Spleen (tissue), 11 donors: ENCODE results near the gene RTTN. TPM values are rescaled to one million over a fixed set of nuclear protein-coding genes. Genes with fewer than 3 reads are reported as not detected.

ENCODE experiments used
- DNase-seq: peaks from one replicate; pipeline ENCODE4 v3.0.0-alpha.2; 2020
- H3K27ac ChIP-seq, 8 donors: fragments of 200-600 bp; sonication (generic) in 7 of 8; 1 replicate in 4 of 8; 2 replicates in 4 of 8; pipeline versions ENCODE4 v1.5.0 to v1.8.0; 2016 to 2021; ENCODE audit warnings: inconsistent platforms in 4 of 8, mild to moderate bottlenecking in 4 of 8, moderate library complexity in 1 of 8
- H3K27me3 ChIP-seq, 7 donors: fragments of 200-600 bp; sonication (generic) in 6 of 7; replicated peaks in 1 of 7; 1 replicate in 4 of 7; 2 replicates in 3 of 7; pipeline versions ENCODE4 v1.5.0 to v1.8.0; 2016 to 2021; ENCODE audit warnings: inconsistent platforms in 3 of 7, mild to moderate bottlenecking in 1 of 7
- H3K36me3 ChIP-seq, 6 donors: fragments of 200-600 bp; sonication (generic) in 5 of 6; 1 replicate in 4 of 6; 2 replicates in 2 of 6; pipeline versions ENCODE4 v1.5.0 to v1.8.0; 2016 to 2021; ENCODE audit warnings: inconsistent platforms in 2 of 6
- H3K4me1 ChIP-seq, 6 donors: fragments of 200-600 bp; sonication (generic) in 5 of 6; 1 replicate in 3 of 6; 2 replicates in 3 of 6; pipeline versions ENCODE4 v1.5.0 to v1.8.0; 2016 to 2021; ENCODE audit warnings: inconsistent platforms in 3 of 6
- H3K4me3 ChIP-seq, 8 donors: fragments of 200-600 bp; sonication (generic) in 7 of 8; 1 replicate in 4 of 8; 2 replicates in 4 of 8; pipeline versions ENCODE4 v1.5.0 to v1.8.0; 2016 to 2021; ENCODE audit warnings: inconsistent platforms in 4 of 8, mild to moderate bottlenecking in 4 of 8, moderate library complexity in 2 of 8
- H3K9me3 ChIP-seq, 8 donors: fragments of 200-600 bp; sonication (generic) in 7 of 8; 1 replicate in 4 of 8; 2 replicates in 4 of 8; pipeline versions ENCODE4 v1.5.0 to v1.8.0; 2016 to 2021; ENCODE audit warnings: inconsistent platforms in 4 of 8
- POLR2A ChIP-seq, 3 donors: fragments of 450-650 bp; IDR thresholded peaks; one replicate each; pipeline ENCODE4 v1.5.1; 2017; ENCODE audit warnings: antibody characterized with exemption in 3 of 3, mild to moderate bottlenecking in 1 of 3
- POLR2AphosphoS5 ChIP-seq, 3 donors: sonication (generic); formaldehyde crosslinking; IDR thresholded peaks; one replicate each; pipeline ENCODE4 v1.5.1; 2017; ENCODE audit warnings: antibody characterized with exemption in 3 of 3
- WGBS, 5 donors: extraction: QIAGEN DNeasy Blood & Tissue Kit in 3 of 5; methylation state at CpG; one replicate each; pipeline versions ENCODE4 v1.1.5 to v1.1.7; 2013 to 2018; 5-methylcytosine and 5-hydroxymethylcytosine counted together
- intact Hi-C: fragments of 100-400 bp; cut with DNase I; formaldehyde crosslinking; loops from one replicate; pipeline ENCODE4 v1.15.0; 2023; ENCODE audit warnings: low total_unique reads
- polyA plus RNA-seq, 3 donors: library from polyadenylated mRNA; stranded (reverse); fragments of 200-250 nt; gene quantifications; one replicate each; pipeline ENCODE4 v1.2.1, GENCODE V29; 2013
- total RNA-seq, 7 donors: library from RNA; depleted of rRNA in 3 of 7; stranded (reverse); fragments of >200 nt in 3 of 7; fragmentation: NEBNext Ultra II Directional in 4 of 7; extraction: Animal tissue kit (Norgen Biotek cat#: 25700) in 4 of 7; gene quantifications; one replicate each; pipeline versions ENCODE4 v1.1.0 to v1.2.1, GENCODE V29; 2016 to 2021
- TF ChIP-seq, protein P1 (sequence below), 11 experiments: fragments of 200-600 bp in 7 of 11; fragments of 450-650 bp in 4 of 11; sonication (generic) in 4 of 11; IDR thresholded peaks in 8 of 11; conservative IDR thresholded peaks in 3 of 11; 1 replicate in 7 of 11; 2 replicates in 4 of 11; pipeline versions ENCODE4 v1.4.0 to v1.8.0; 2016 to 2021; ENCODE audit warnings: antibody characterized with exemption in 11 of 11, inconsistent platforms in 4 of 11, mild to moderate bottlenecking in 1 of 11
- donor health status: healthy with polysubstance abuse.
- donor health status: DM: no; HTN: no; CAD: no; lungs with moderate emphysema.
- donor health status: DM: no; HTN: no; CAD: no.
- donor health status: Bipolar disorder and iron deficiency.
- donor health status: healthy.
- donor health status: DM: no; HTN: no; CAD: no.
- donor health status: DM: yes; HTN: yes; CAD: no.

The RTTN gene
- total and polyA plus RNA-seq, 10 donors: 4.0 to 32.3 (median 23.8) TPM

DNA sequence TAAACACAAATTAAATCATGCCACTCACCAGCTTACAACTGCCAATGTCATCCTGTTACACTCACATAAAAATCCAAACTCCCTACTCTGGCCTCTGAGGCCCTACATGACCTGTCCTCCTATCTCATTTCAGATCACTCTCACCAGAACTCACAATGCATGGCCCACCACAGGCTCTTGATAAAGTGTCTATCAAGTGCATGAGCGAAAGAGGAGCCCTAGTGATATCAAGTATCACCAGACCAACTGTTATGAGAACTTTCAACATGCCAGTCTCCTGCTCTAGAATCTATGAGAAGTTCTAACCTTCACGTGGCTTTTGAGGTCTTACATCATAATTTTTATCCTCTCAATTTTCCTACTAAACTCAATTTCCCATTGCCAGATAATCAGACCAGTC lies 181.4 kb downstream of the RTTN start:
- Histone ChIP-seq H3K36me3 (peaks cover 0 to 98% (median 18%) of the 10 kb centered on the region in 6 donors), H3K27me3 (no peaks in the 10 kb centered on the region), H3K4me3 (no peak overlapping the region), H3K27ac (no peak overlapping the region), H3K4me1 (peaks cover 0 to 8% (median 0%) of the 10 kb centered on the region in 6 donors), H3K9me3 (no peaks in the 10 kb centered on the region)
- TF ChIP-seq, protein P1, sequence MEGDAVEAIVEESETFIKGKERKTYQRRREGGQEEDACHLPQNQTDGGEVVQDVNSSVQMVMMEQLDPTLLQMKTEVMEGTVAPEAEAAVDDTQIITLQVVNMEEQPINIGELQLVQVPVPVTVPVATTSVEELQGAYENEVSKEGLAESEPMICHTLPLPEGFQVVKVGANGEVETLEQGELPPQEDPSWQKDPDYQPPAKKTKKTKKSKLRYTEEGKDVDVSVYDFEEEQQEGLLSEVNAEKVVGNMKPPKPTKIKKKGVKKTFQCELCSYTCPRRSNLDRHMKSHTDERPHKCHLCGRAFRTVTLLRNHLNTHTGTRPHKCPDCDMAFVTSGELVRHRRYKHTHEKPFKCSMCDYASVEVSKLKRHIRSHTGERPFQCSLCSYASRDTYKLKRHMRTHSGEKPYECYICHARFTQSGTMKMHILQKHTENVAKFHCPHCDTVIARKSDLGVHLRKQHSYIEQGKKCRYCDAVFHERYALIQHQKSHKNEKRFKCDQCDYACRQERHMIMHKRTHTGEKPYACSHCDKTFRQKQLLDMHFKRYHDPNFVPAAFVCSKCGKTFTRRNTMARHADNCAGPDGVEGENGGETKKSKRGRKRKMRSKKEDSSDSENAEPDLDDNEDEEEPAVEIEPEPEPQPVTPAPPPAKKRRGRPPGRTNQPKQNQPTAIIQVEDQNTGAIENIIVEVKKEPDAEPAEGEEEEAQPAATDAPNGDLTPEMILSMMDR (IDR thresholded peaks at IDR 0.05 in 8 of 11, conservative IDR thresholded peaks at IDR 0.05 in 3 of 11): no peak
- intact Hi-C loops: no loop called here
- WGBS, 5 donors: 87 to 95% (median 89%) methylated on average over 2 of the region's 2 CpGs
- no peak for DNase-seq

DNA sequence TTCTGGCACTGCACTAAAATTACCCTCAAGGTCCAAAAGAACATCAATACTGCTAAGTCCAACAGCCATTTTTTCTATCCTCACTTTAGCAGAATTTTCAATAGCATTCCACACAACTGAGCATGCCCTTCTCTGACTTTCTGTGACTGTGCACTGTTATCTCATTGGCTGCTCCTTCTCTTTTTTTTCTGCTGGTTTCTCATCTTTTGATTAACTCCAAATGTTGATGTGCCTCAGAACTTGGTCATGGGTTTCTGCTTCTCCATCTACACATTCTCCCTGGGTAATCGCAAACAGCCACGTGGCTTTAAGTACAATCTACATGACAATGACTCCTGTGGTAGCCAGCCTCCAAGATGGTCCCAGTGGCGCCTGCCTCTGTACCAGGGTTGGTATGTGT lies 182.9 kb downstream of the RTTN start:
- TF ChIP-seq POLR2A (IDR thresholded peaks at IDR 0.05): no peak
- TF ChIP-seq, protein P1 (IDR thresholded peaks at IDR 0.05 in 8 of 11, conservative IDR thresholded peaks at IDR 0.05 in 3 of 11): no peak
- TF ChIP-seq POLR2AphosphoS5 (IDR thresholded peaks at IDR 0.05): no peak
- no peaks in the 10 kb centered on the region for H3K27me3 ChIP-seq
- 96 to 100% (median 98%) methylated on average over 3 of the region's 3 CpGs for WGBS, 5 donors
- intact Hi-C loops: no loop called here
- no peak for DNase-seq
- no peaks in the 10 kb centered on the region for H3K9me3 ChIP-seq
- peaks cover 0 to 91% (median 12%) of the 10 kb centered on the region in 6 donors for H3K36me3 ChIP-seq
- H3K4me3 ChIP-seq: no peak overlapping the region
- H3K27ac ChIP-seq: no peak overlapping the region
- H3K4me1 ChIP-seq: peaks cover 0 to 8% (median 0%) of the 10 kb centered on the region in 6 donors

DNA sequence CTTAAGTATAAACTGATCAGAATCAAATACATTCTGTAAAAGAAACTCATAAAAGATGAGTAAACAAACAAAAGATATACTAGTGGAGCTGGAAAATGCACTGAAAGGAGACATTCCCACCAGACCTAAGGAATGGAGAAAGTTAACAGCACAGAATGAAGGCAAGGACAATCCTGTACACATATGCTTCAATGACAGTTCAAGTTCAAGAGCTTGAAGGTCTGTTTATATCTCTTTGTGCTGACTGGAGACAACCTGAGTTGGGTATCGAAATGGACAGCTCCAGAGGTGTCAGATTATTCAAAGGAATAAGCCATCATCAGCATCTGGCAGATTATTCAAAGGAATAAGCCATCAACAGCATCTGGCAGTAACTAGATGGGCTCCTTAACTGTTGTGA lies 184.0 kb downstream of the RTTN start:
- Histone ChIP-seq H3K4me3 (no peak overlapping the region), H3K27me3 (no peaks in the 10 kb centered on the region), H3K9me3 (no peaks in the 10 kb centered on the region), H3K4me1 (peaks cover 0 to 8% (median 0%) of the 10 kb centered on the region in 6 donors), H3K27ac (no peak overlapping the region), H3K36me3 (peaks cover 0 to 92% (median 20%) of the 10 kb centered on the region in 6 donors)
- intact Hi-C loops: no loop called here
- TF ChIP-seq, protein P1 (IDR thresholded peaks at IDR 0.05 in 8 of 11, conservative IDR thresholded peaks at IDR 0.05 in 3 of 11): no peak
- TF ChIP-seq POLR2AphosphoS5 (IDR thresholded peaks at IDR 0.05) (no peak), POLR2A (IDR thresholded peaks at IDR 0.05) (no peak)
- 90 to 100% (median 94%) methylated on average over 1 of the region's 1 CpG for WGBS, 5 donors
- DNase-seq: no peak

DNA sequence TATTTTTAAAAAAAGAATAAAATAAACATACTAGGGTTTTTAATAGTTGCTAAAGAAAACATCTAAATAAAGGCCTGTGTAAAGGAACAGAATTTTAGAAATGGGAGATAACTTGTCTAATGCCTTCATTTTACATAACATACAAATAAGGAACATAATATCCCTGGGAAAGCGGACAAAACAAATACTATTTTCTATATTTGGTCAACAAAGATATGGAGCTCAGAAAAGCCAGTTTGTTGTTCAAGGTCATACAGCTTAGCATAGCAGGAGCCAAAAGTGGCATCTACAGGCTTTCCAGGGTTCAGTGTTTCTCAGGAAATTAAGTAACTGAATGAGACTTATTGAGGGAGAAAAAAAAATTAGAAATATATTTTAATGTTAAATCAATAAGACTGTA lies 184.4 kb downstream of the RTTN start:
- Histone ChIP-seq H3K9me3 (no peaks in the 10 kb centered on the region), H3K27ac (no peak overlapping the region), H3K27me3 (no peaks in the 10 kb centered on the region), H3K4me1 (peaks cover 0 to 8% (median 0%) of the 10 kb centered on the region in 6 donors), H3K36me3 (peaks cover 0 to 92% (median 21%) of the 10 kb centered on the region in 6 donors), H3K4me3 (no peak overlapping the region)
- WGBS, 5 donors: 77 to 87% (median 87%) methylated on average over 1 of the region's 1 CpG
- DNase-seq: no peak
- TF ChIP-seq, protein P1 (IDR thresholded peaks at IDR 0.05 in 8 of 11, conservative IDR thresholded peaks at IDR 0.05 in 3 of 11): no peak
- TF ChIP-seq POLR2A (IDR thresholded peaks at IDR 0.05) (no peak), POLR2AphosphoS5 (IDR thresholded peaks at IDR 0.05) (no peak)
- intact Hi-C loops: no loop called here
